ENCODE measurements around the gene SLC25A53.
"Not testable (repeated sequence)": the region's sequence is repeated elsewhere in the genome, so short reads cannot be mapped to it uniquely, and the experiment has no call there.

The SLC25A53 gene

DNA sequence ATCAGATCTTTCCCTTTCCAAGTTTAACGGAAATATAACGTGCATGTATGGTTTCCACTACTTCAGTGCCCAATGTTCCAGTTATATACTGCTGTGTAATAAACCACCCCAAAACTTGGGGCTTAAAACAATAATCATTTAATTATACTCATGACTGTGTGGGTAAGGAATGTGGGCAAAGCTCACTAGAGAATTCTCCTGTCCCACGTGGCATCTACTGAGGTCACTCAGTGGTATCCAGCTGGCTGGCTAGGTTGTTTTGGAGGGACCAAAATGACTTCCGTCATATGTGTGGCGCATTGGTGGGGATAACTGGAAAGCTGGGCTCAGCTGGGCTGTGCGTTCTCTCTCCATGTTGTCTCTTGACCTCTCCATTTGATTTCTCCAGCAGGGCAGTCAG, 26.0 kb downstream of the SLC25A53 start:
- no peak for DNase-seq

DNA sequence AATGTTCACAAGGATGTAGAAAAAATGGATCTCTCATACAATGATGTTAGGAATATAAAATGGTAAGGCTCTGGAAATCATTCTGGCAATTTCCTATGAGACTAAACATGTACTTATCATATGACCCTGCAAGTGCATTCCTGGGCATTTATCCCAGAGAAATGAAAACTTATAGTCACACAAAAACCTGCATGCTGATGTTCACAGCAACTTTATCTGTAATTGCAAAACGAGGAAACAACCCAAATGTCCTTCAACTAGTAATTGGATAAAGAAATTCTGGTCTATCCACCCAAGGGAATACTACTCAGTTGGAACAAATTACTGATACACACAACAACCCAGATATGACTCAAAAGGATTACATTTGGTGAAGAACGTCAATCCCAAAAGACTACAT, 30.0 kb downstream of the SLC25A53 start:
- no peak for DNase-seq

DNA sequence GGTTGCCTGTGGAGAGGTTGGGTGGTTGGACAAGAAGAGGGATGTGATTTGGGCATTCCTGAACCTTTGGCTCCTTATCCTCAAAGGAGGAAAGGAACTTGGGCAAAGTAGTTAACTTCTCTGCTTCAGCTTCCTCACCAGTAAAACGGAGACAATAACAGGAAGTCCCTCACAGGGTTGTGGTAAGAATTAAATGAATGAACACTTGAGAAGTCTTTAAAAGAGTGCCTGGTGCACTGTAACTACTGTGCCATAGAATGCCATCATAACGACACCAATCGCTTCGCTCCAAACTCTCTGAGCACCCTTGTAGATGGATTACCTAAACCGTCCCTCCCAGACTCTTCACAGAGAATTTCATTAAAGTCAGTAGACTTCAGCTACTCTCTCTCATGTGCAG, 34.0 kb downstream of the SLC25A53 start:
- no peak for DNase-seq

DNA sequence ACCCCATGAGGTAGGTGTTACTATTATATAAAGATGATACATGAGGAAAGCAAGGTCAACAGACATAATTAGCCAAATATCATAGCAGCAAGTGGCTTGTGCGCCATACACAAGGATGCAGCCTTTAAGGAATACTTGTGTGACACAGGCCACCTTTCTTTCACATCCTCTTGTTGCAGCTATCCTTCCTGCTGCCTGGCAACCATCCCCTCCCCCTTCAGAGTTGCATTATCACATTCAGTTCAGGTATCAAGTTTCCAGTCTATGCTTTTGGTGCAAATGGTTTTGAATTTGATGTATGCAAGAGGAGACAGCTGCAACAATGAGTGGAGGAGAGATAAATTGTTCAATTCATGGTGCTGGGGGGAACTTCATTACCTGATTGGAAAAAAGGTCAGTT, 38.0 kb downstream of the SLC25A53 start:
- DNase-seq = no peak

DNA sequence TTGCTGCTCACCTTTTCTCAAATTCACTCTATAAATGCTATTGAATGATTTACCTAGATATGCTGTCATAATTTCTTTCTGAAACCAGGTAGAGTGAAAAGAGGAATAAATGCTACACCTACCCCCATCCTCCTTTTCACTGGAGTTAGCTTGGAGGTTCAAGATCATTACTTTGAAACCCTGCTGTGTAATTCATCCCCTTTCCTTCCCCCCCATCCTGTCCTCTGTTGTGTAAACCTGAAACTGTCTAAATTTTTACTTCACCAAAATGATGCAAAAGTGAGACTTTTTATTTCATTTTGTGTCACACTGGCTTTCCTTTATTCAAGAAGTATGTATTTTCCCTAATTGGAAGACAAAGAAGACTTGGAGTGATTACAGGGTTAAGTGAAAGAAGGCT, 39.0 kb downstream of the SLC25A53 start:
- DNase-seq = no peak

DNA sequence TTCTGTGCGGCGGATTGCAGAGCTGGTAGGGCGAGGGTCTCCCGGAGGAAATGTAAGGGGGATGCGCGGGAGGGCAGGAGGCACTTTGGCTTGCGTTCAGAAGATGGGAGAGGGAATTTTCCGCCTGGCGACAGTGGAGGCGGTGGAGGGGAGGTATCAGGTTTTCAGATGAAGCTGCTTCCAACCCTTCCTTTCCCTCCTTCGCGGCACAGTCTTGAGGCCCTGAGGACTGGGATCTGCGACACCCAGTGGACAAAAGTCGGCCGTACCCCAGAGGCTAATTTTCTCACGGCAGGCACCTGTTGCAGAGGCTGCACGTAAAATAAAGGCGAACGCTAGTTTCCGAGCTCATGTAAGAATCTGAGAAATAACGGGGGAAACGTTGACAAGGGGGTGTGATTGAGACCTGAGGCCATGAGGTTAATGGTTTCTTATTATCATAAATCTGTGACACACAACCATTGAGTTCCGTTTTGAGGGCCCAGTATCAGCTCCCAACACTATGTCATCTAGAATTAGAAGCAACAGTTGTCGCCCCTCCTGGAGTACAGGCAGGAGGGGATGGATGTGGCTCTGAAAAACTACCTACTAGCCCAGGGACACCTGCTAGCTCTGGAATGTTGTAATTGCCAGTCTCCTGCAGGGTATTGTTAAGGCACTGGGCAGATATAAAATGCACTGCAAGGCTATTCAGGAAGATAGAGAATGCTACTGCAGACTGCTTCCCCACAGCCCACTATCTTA, 43.4 kb downstream of the SLC25A53 start:
- peak; percentile 66 for DNase-seq

DNA sequence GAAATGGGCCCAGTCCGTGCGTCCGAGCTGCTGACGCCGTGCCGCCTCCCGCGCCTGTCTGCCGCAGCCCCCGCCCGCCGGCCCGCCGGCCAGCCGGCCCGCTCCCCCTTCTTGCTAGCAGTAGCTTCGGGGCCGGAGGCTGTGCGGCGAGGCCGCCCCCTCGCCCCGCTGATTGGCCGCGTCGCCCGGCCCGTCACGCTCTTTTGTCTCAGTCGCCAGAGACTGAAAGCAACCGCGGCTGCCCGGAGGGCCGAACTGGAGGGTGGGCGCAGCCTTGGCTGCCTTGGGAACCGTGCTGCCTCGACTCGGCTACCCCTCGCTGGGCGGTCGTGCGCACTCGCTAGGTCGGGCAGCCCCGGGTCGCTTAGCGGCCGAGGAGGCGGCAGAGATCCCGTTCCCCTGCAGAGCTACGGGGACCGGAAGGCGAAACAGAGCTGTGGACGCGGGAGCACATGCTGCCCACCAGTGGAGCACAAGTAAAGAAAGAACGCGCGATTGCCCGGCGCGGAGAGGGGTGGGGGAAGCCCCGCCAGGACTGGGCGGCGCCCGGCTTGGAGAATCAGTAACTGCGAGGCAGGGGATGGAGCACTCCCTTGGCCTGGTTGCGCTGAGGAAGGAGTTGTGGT, 44.4 kb downstream of the SLC25A53 start, which contains the start of gene ZCCHC18:
ZCCHC18 (plus strand) TSS at position 198 of the 626 bp plus-strand sequence. CDS start 1,589 bp downstream, outside the sequence.
- peak; percentile 29 for DNase-seq

DNA sequence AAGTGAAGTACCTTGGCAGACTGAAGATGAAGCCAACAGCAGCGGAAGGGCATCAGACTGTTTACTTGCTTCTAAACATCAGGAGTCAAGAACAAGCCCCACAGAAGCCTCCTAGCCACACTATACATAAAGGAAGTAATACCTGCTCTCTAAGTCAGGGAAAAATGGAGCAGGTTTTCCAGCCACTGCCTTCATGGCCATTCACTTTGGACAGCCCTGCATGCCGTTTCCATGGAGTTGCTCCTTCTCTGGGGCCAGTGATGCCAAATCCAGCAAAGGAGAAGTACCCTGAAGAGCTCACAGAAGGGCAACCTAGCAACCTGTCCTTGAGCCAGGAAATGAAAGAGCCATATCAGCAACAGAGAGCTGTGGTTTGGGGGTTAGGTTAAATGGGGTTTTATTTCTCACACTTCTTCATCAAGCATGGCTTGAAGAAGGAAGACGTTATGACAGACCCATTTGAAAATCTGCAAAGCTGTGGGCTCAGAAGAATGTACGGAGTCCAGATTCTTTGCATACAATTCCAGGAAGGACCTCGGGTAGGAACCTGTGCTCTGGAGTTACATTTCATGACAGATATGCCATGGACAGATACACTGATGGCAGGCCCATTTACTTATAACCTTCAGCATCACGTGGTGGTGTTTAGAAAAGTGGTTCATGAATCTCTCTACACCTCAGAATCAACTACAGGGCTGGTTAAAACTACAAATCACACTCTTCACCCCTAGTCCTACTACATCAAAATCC, 46.1 kb downstream of the SLC25A53 start:
- DNase-seq = not testable (repeated sequence)

DNA sequence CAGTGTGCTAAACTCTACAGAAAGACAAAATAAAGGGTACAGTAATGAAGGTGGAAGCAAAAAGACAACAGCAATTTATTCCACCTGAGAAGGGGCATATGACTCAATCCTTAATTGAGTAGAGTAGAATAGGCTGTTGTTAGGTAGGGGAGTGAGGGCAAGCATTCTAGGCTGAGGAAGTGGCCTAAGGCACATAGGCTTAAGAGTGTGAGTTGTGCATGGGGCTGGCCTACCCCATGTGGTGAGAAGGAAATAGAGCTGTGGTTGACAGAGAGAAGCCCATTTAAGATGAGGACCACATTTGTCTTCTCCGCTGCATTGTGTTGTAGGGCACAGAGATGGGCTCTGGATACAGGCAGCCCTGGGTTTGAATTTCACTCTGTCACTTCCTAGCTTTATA, 47.9 kb downstream of the SLC25A53 start:
- DNase-seq = no peak

DNA sequence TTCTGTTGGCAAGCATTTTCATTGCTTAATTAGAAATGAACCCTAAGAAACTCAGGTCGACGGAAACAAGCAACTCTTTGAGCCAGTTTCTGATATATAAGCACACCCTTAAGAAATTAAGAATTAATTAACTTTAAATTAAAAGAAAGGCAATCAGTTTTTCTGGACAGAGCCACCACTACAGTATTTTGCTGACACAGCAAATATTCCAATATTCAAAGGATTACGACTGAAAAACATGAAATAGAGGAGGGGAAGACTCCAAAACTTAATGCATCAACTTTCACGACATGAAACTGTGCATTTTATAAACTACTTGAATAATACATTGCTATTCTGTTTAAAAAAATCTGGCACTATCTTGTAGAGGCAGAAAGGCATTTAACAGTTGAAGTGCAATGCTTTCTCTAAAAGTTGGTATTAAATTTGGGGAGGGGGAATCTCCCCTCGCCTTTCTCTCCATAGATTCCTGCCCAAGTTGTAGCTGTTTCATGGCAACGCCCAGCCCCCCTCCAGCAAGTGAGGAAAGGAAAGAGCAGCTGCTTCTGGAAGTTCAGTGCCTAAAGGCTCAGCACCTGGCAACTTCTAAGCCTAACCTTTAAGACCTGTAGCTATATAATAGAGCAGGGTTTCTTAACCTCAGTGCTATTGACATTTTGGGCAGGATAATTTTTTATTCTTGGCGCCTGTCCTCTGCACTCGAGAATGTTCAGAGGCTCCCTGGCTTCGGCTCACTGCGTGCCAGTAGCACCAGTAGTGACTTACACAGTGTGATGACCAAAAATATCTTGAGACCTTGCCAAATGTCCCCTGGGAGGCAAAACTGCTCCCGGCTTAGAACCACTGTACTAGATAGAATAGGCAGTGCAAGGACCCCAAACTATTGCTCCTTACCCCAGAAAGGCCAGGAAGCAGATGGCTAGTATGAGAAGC, 51.2 kb downstream of the SLC25A53 start:
- no peak for DNase-seq

DNA sequence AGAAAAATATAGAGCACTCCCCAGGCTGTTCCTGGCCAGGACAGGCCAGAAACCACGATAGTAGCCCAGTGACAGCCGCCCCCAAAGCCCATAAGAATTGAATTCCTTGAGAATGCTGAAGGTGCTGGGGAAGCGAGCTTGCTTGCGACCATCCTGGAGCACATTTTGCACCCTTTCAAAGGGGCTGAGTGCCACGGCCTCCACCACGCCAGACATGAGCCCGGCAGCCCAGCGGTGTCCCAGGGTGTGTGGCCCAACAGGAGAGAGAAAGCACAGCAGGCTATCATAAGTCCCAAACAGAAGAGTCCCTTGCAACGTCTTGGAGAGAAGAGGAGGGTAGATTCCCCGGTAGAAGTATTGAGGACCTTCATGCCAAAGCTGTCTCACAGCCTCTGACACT, 52.1 kb downstream of the SLC25A53 start:
- no peak for DNase-seq

DNA sequence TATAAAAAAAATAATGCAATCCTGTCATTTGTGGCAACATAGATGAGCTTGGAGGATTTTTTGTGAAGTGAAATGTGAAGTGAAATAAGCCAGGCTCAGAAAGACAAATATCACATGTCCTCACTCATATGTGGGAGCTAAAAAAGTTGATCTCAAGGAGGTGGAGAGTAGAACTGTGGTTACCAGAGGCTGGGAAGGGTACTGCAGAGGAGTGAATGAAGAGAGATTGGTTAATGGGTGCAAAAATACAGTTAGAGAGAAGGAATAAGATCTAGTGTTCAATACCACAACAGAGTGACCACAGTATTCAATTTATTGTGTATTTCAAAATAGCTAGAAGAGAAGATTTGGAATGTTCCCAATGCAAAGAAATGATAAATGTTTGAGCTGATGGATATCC, 57.9 kb downstream of the SLC25A53 start:
- no peak for DNase-seq

DNA sequence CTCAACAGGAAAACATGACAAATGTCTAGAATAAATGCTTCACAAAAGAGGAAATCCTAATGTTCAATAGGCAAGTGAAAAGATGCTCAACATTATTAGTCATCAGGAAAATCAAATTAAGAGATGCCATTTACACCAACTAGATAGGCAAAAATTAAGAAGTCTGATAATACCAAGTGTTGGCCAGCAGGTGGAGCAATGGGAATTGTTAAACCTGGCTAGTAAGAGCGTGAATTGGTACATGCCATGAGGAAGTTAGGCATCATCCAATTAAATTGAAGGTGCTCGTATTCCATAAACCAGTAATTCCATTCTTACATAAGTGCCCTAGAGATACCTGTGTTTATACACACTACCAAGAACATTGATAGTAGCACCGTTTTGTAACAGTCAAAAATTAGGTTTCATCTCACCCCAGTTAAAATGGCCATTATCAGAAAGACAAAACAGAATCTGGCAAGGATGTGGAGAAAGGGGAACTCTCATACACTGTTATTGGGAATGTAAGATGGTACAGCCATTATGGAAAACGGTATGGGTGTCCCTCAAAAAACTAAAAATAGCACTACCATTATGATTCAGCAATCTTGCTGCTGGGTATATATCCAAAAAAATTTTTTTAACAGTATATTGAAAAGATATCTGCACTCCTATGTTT, 58.5 kb downstream of the SLC25A53 start:
- peak; percentile 43 for DNase-seq

DNA sequence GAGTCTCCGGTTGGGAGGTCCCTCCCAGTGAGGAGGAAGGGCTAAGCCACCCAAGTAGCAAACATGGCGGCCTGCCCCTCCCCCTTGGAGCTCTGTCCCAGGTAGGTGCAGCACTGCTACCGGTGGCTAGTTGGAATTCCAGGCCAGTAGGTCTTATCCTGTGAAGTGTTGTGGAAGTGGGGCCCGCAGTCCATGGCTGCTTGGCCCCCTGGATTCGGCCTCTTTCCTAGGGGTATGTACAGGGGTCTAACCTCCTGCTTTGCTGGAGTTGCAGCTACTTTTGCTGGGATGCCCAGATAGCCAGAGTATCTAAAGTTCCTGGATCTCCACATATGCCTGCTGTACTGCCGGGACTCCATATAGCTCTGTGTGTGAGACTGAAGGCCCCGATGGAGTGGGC, 70.9 kb downstream of the SLC25A53 start:
- DNase-seq = no peak

DNA sequence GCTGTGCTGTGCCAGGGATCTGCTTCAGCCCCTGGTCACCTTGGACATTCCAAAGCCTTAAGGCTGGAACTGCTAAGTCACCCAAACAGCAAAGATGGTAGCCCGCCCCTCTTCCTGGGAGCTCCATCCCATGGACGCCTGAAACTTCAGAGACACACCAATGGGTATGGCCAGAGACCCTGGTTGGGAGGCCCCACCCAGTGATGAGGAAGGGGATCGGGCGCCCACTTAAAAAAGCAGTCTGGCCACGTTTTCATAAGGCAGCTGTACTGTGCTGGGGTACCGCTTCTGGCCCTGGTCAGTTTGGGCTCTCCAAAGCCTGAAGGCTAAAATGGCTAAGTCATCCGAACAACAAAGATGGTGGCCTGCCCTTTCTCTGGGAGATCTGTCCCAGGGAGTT, 71.3 kb downstream of the SLC25A53 start:
- DNase-seq = no peak

DNA sequence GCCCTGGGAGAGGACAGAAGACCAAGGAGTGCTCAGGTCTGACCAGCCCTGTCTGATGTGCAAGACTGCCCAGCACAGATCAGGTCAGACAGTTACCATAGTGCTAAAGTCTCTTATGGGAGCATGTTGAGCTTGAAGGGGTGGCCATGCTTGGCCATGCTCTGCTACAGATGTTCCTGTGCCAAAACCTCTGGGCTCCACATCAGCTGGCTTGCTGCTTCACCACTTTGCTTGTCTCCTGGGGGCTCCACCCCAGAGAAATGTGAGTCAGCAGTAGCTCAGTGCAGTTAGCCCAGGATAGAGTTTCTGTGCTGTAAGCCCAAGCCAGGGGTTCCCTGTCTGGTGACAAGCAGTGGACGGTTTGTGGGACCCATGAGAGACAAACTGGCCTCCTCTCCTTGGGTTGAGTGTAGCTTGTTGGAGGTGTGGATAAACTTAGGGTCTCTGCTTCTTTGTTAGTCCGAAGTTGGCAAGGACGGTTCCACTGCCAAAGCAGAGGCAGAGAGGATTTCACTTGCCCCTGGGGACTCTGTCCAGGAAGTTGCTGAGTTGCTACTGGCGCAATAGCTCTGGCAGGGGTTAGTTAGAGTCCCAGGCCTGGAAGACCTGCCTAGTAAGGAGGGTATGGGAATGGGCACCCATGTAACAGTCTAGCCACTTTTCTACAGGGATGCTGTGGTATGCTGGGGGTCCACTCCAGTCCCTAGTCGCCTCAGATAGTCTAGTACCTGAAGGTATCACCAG, 72.1 kb downstream of the SLC25A53 start:
- DNase-seq = no peak

DNA sequence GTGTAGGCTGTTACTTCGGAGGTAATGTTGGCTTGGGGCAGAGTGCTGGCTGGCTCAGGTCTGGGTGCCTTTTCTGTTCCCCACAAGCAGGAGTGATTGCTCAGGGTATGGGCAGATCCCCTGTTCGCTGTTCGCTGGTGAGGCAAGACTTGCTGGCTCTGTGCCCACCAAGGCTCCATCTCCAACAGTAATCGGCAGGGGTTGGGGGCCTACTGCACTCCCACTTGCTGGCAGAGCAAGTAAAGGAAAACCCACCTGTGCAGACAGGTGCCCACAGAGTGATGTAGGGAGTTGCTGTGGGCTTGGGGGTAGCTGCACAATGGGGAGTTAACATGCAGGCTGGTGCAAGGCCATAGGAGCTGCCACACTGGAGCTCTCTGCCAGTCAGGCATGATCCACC, 72.7 kb downstream of the SLC25A53 start:
- no peak for DNase-seq

DNA sequence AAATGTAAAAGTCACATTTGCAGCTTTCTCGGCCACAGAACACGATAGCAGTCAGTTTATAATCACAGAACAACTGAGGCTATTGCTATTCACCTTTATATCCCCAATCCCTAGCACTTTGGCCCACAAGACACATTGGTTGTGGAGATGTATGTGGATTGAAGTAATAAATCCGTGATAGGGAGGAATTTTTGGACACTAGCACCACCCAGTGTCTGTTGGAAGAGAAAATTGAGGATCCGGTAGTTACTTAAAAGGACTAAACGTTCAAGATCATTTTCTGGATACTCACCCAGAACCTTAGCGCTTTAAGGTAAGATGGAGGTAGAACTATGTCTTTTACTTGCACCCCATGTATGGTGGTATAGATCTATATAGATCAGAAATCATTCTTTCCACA, 79.0 kb downstream of the SLC25A53 start:
- not testable (repeated sequence) for DNase-seq

DNA sequence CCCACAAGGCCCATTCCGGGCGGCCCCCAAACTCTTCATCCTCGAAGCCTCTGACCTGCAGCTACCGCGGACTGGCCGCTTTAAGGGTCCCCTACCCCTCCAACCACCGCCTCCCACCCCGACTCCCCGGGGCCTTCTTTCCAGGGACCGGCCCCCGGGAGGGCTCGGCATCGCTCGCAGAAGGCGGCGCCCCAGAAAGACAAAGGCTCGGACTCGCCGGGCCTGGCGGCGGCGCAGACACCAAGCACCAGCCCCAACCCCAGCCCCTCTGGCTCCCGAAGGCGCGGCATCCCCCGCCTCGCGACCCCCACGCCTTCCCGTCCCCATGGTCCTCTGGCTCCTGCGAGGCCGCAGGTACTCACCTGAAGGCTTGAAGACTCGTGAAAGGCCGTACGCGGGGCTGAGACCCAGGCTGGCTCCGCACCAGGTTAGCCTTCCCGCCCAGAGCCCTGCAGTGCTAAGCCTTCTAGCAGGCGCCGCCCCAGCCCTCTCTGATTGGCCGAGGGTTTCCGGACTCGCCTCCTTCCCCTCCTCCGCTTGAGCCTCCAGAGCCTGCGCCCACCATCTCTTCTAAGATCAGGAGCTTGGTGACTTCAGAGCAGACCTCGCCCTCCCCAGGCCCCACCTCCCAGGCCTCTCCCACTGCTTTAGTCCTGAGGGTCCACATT, 80.9 kb downstream of the SLC25A53 start, which contains the start of gene TMSB15C:
TMSB15C (minus strand) TSS at position 459 of the 668 bp plus-strand sequence.
- DNase-seq = not testable (repeated sequence)

DNA sequence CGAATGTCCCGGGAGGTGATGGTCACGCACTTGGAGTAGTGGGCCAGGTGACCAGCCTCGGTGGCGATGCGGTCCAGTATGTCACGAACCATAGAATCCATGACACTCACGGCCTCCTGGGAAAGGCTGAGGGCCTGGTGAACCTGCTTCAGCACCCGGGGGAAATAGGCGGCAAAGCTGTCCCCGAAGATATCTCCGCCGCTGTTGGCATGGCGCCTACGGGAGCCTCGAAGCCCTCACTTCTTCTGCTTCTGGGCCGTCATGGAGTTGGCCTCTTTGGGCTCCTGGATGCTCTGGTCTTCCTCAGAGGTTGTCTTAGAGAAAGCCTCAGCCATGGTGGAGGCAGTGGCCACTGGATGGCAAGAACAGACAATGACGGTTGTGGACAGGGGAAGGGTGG, 94.2 kb downstream of the SLC25A53 start:
- DNase-seq = not testable (repeated sequence)

DNA sequence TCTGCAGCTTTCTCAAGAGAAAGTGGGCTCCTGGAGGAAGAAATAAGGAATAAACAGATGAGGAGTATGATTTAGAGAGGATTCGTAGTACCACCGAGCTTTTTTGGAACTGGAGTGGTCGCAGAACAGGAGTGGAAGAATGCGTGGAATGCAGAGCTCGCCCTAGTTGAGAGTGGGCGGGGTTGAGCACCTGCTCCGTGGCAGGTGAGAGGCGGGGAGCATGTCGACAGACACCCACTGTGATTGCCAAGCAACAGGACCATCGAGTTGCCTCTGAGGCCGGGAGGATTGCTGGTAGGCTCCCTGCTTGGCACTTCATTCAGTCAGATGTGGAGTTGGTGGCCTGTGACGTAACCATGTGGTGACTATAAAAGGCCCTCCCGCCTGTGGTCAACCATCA, 101.9 kb downstream of the SLC25A53 start:
- not testable (repeated sequence) for DNase-seq
